Spleen (tissue), 7 donors: ENCODE results near the gene RNF222.

Source experiments
- CTCF ChIP-seq, 11 experiments: fragments of 200-600 bp in 7 of 11; fragments of 450-650 bp in 4 of 11; sonication (generic) in 4 of 11; IDR thresholded peaks in 8 of 11; conservative IDR thresholded peaks in 3 of 11; 1 replicate in 7 of 11; 2 replicates in 4 of 11; pipeline versions ENCODE4 v1.4.0 to v1.8.0; 2016 to 2021; ENCODE audit warnings: antibody characterized with exemption in 11 of 11, inconsistent platforms in 4 of 11, mild to moderate bottlenecking in 1 of 11
- POLR2A ChIP-seq, 3 donors: fragments of 450-650 bp; IDR thresholded peaks; one replicate each; pipeline ENCODE4 v1.5.1; 2017; ENCODE audit warnings: antibody characterized with exemption in 3 of 3, mild to moderate bottlenecking in 1 of 3
- POLR2AphosphoS5 ChIP-seq, 3 donors: sonication (generic); formaldehyde crosslinking; IDR thresholded peaks; one replicate each; pipeline ENCODE4 v1.5.1; 2017; ENCODE audit warnings: antibody characterized with exemption in 3 of 3
- donor health status: DM: no; HTN: no; CAD: no; lungs with moderate emphysema.
- donor health status: DM: no; HTN: no; CAD: no.
- donor health status: DM: no; HTN: no; CAD: no.

GRCh38 chr17:8383143-8383822, 14.3 kb downstream of the RNF222 start, which contains the start of gene RPL26:
- TF ChIP-seq POLR2AphosphoS5 (IDR thresholded peaks at IDR 0.05) = peak; percentile 60 to 98 (median 93)
- TF ChIP-seq CTCF (IDR thresholded peaks at IDR 0.05 in 8 of 11, conservative IDR thresholded peaks at IDR 0.05 in 3 of 11) = peak; percentile 99 to 100 (median 100)
- TF ChIP-seq POLR2A (IDR thresholded peaks at IDR 0.05) = peak in 2 of 3 donors; percentile 10 to 55
